Pancreas (tissue), 10 donors: ENCODE measurements around the gene ZNF783. TPM values are rescaled to one million over a fixed set of nuclear protein-coding genes. Genes with fewer than 3 reads are reported as not detected.
"Not testable (repeated sequence)": the region's sequence is repeated elsewhere in the genome, so short reads cannot be mapped to it uniquely, and the experiment has no call there.

Experiments used
- ATAC-seq, 4 donors: fragments of 200-7000 bp; cut with Tn5 transposase; one replicate each; pipeline versions ENCODE4 v1.8.0 to v1.9.1; 2020; ENCODE audit warnings: mild to moderate bottlenecking in 4 of 4, moderate library complexity in 4 of 4
- DNase-seq, 6 donors: peaks; one replicate each; pipeline ENCODE4 v3.0.0-alpha.2; 2020
- FAIRE-seq: peaks from 2 replicates; lab custom pipeline; 2012; peaks lifted over from hg19 to GRCh38; lab: Jason Lieb, UNC
- H3K27ac ChIP-seq, 4 donors: fragments of 200-600 bp; sonication (generic); 1 replicate in 3 of 4; 2 replicates in 1 of 4; pipeline versions ENCODE4 v1.5.0 to v1.8.0; 2020
- H3K27me3 ChIP-seq, 4 donors: fragments of 200-600 bp; one replicate each; pipeline ENCODE4 v1.8.0; 2021
- H3K36me3 ChIP-seq, 3 donors: fragments of 200-600 bp; sonication (generic) in 1 of 3; one replicate each; pipeline versions ENCODE4 v1.5.0 to v1.8.0; 2020 to 2021
- H3K4me1 ChIP-seq, 3 donors: fragments of 200-600 bp; one replicate each; pipeline ENCODE4 v1.8.0; 2021
- H3K4me3 ChIP-seq, 4 donors: fragments of 200-600 bp; sonication (generic) in 2 of 4; one replicate each; pipeline versions ENCODE4 v1.5.0 to v1.8.0; 2020 to 2021
- H3K9me3 ChIP-seq, 4 donors: fragments of 200-600 bp; one replicate each; pipeline ENCODE4 v1.8.0; 2021
- WGBS, 2 donors: extraction: QIAGEN DNeasy Blood & Tissue Kit; methylation state at CpG; one replicate each; pipeline ENCODE4 v1.1.7; 2013; 5-methylcytosine and 5-hydroxymethylcytosine counted together
- intact Hi-C, 3 donors: fragments of 100-400 bp; cut with DNase I; formaldehyde crosslinking; loops; one replicate each; pipeline versions ENCODE4 v1.11.1 to v1.14.2; 2022
- polyA plus RNA-seq, 2 donors: library from polyadenylated mRNA; stranded (reverse); fragments of 200-250 nt; gene quantifications; one replicate each; pipeline ENCODE4 v1.2.3, GENCODE V29; 2013
- total RNA-seq, 6 donors: library from RNA; stranded (reverse); fragmentation: NEBNext Ultra II Directional in 4 of 6; extraction: Animal tissue kit (Norgen Biotek cat#: 25700) in 4 of 6; gene quantifications; one replicate each; pipeline versions ENCODE4 v1.2.1 to v1.2.4, GENCODE V29; 2021 to 2023
- TF ChIP-seq, protein P1 (sequence below), 4 donors: fragments of 200-600 bp; sonication (generic) in 3 of 4; IDR thresholded peaks; one replicate each; pipeline versions ENCODE4 v1.5.0 to v1.8.0; 2021; ENCODE audit warnings: antibody characterized with exemption in 4 of 4
- donor health status: healthy with polysubstance abuse.
- donor health status: DM: no; HTN: no; CAD: no; lungs with moderate emphysema.
- donor health status: DM: no; HTN: no; CAD: no.
- donor health status: control.
- donor health status: control.
- donor health status: Bipolar disorder and iron deficiency.
- donor health status: DM: yes; HTN: yes; CAD: no.
- donor health status: DM: no; HTN: no; CAD: no.
- donor health status: DM: no; HTN: no; CAD: no.
- donor health status: DM: yes; HTN: yes; CAD: no.

The ZNF783 gene
- total and polyA plus RNA-seq, 8 donors: 4.7 to 11.2 (median 6.1) TPM

DNA sequence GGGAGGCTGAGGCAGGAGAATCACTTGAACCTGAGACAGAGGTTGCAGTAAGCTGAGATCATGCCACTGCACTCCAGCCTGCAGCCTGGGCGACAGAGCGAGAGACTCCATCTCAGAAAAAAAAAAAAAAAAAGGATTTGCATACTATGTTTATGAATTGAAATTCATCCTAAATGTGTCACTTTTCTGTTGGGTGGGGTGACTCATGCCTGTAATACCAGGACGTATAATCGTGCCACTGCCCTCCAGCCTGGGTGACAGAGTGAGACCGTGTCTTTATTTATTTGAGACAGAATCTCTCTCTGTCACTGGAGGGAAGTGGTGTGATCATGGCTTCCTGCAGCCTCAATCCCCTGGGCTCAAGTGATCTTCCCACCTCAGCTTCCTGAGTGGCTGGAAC is 16.8 kb upstream of the ZNF783 start:
- intact Hi-C loops: no loop called here

DNA sequence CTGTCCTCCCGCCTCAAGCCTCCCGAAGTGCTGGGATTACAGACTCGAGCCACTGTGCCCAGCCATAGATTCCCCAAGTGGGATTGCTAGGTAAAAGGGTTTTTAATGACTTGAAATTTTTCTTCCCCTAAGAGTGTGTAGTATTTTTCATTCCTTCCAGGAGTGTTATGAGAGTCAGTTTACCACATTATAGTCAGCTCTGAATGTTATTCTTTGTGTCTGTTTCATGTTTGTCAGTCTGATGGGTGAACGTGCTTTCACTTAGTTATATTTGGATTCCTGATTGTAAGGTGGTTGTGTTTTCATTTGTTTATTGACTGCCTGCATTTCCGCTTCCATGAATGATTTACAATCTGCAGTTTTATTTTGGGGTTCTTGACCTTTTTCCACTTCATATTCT is 16.3 kb upstream of the ZNF783 start:
- TF ChIP-seq, protein P1, sequence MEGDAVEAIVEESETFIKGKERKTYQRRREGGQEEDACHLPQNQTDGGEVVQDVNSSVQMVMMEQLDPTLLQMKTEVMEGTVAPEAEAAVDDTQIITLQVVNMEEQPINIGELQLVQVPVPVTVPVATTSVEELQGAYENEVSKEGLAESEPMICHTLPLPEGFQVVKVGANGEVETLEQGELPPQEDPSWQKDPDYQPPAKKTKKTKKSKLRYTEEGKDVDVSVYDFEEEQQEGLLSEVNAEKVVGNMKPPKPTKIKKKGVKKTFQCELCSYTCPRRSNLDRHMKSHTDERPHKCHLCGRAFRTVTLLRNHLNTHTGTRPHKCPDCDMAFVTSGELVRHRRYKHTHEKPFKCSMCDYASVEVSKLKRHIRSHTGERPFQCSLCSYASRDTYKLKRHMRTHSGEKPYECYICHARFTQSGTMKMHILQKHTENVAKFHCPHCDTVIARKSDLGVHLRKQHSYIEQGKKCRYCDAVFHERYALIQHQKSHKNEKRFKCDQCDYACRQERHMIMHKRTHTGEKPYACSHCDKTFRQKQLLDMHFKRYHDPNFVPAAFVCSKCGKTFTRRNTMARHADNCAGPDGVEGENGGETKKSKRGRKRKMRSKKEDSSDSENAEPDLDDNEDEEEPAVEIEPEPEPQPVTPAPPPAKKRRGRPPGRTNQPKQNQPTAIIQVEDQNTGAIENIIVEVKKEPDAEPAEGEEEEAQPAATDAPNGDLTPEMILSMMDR (IDR thresholded peaks at IDR 0.05): no peak
- 85 to 92% methylated on average over 5 of the region's 5 CpGs for WGBS, 2 donors
- H3K9me3 ChIP-seq: no peaks in the 10 kb centered on the region
- no peak for ATAC-seq
- intact Hi-C loops: no loop called here
- H3K36me3 ChIP-seq: peaks cover 0 to 4% (median 4%) of the 10 kb centered on the region in 3 donors
- H3K4me1 ChIP-seq: peaks cover 3 to 6% (median 3%) of the 10 kb centered on the region in 3 donors
- no peak for FAIRE-seq
- no peak for DNase-seq
- no peaks in the 10 kb centered on the region for H3K27me3 ChIP-seq
- H3K4me3 ChIP-seq: no peak overlapping the region
- H3K27ac ChIP-seq: no peak overlapping the region

More for the DNA sequence above, 16.8 kb upstream of the ZNF783 start:
- Histone ChIP-seq H3K27ac (no peak overlapping the region), H3K4me1 (peaks cover 8 to 9% (median 8%) of the 10 kb centered on the region in 3 donors), H3K36me3 (no peaks in the 10 kb centered on the region), H3K27me3 (no peaks in the 10 kb centered on the region), H3K4me3 (no peak overlapping the region), H3K9me3 (no peaks in the 10 kb centered on the region)
- no peak for DNase-seq
- no peak for FAIRE-seq
- no peak for ATAC-seq
- 81 to 86% methylated on average over 5 of the region's 5 CpGs for WGBS, 2 donors
- TF ChIP-seq, protein P1 (IDR thresholded peaks at IDR 0.05): no peak

DNA sequence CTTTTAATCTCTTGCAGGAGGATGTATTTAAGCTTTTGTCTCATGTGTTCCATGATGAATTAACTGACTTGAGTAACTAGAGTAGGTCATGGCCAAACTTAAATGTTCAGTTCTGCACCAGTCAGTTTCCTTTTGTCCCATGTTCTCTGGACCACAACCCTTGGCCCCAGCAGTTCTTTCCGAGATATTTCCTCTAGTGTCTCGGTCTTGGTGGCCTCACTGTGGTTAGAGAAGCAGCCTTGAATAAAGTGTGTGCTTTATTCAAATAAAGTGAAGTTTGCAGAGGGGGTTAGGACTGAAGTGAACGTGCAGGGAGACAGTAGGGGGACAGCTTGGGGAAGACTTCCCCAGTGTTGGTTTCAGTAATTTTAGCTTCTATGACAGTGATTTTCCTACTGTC is 13.2 kb upstream of the ZNF783 start:
- ATAC-seq (no peak), DNase-seq (no peak), FAIRE-seq (no peak)
- WGBS, 2 donors: 72 to 73% methylated on average over 3 of the region's 3 CpGs
- H3K9me3 ChIP-seq: no peaks in the 10 kb centered on the region
- TF ChIP-seq, protein P1 (IDR thresholded peaks at IDR 0.05): no peak
- H3K4me1 ChIP-seq: no peaks in the 10 kb centered on the region
- H3K36me3 ChIP-seq: peaks cover 0 to 27% (median 25%) of the 10 kb centered on the region in 3 donors
- no peak overlapping the region for H3K4me3 ChIP-seq
- intact Hi-C loops: no loop called here
- no peaks in the 10 kb centered on the region for H3K27me3 ChIP-seq
- no peak overlapping the region for H3K27ac ChIP-seq

DNA sequence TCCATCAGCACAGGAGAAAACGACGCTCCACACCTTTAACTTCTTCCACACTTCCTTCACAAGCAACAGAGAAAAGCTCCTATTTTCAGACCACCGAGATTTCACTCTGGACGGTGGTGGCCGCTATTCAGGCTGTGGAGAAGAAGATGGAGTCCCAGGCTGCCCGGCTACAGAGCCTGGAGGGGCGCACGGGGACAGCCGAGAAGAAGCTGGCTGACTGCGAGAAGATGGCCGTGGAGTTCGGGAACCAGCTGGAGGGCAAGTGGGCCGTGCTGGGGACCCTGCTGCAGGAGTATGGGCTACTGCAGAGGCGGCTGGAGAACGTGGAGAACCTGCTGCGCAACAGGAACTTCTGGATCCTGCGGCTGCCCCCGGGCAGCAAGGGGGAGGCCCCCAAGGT is 11.8 kb upstream of the ZNF783 start:
- H3K4me1 ChIP-seq, H3K27ac ChIP-seq, H3K9me3 ChIP-seq, H3K4me3 ChIP-seq, DNase-seq, H3K27me3 ChIP-seq, ATAC-seq, intact Hi-C loops, FAIRE-seq: not testable (repeated sequence)
- 92 to 97% methylated on average over 18 of the region's 18 CpGs for WGBS, 2 donors
- peaks cover 0 to 34% (median 30%) of the 10 kb centered on the region in 3 donors for H3K36me3 ChIP-seq

DNA sequence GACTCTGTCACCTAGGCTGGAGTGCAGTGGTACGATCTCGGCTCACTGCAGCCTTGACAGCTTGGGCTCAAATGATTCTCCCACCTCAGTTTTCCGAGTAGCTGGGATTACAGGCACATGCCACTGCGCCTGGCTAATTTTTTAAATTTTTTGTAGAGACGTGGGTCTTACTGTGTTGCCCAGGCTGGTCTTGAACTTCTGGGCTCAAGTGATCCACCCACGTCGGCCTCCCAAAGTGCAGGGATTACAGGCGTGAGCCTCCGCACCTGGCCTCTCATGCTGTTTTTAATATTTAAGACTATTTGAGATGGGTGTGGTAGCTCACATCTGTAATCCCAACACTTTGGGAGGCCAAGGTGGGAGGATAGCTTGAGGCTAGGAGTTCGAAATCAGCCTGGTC is 10.5 kb upstream of the ZNF783 start:
- ATAC-seq, FAIRE-seq, H3K27ac ChIP-seq, H3K4me3 ChIP-seq, H3K4me1 ChIP-seq, intact Hi-C loops, H3K9me3 ChIP-seq, H3K27me3 ChIP-seq, DNase-seq: not testable (repeated sequence)
- 95 to 96% methylated on average over 10 of the region's 10 CpGs for WGBS, 2 donors
- peaks cover 0 to 37% (median 30%) of the 10 kb centered on the region in 3 donors for H3K36me3 ChIP-seq

DNA sequence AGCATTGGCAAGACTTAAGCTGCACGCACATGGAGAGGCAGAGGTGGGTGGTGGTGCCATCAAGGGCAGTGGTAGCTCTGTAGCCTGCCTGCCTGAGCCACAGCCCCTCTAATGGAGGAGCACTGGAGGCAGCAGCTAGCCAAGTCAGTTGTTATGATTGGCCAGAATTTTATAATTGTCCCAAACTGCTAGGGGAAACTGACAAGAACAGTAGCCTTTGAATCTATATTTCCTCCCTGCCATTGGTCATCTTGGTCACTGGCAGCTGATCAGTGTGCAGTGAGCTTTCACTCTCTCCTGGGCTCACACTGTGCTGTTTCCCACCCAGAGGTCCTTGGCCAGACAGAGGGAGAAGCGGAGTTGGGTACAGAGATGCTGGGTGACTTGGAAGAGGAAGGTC is 9.6 kb upstream of the ZNF783 start:
- H3K36me3 ChIP-seq: peaks cover 0 to 37% (median 30%) of the 10 kb centered on the region in 3 donors
- H3K9me3 ChIP-seq: no peaks in the 10 kb centered on the region
- no peak for DNase-seq
- H3K4me3 ChIP-seq: no peak overlapping the region
- no peak for ATAC-seq
- WGBS, 2 donors: 95 to 97% methylated on average over 2 of the region's 2 CpGs
- TF ChIP-seq, protein P1 (IDR thresholded peaks at IDR 0.05): no peak
- no peaks in the 10 kb centered on the region for H3K27me3 ChIP-seq
- no peak overlapping the region for H3K27ac ChIP-seq
- FAIRE-seq: no peak
- intact Hi-C loops: no loop called here
- H3K4me1 ChIP-seq: no peaks in the 10 kb centered on the region
